ENCODE data around the gene KAZN.
"Not testable (repeated sequence)": the region's sequence is repeated elsewhere in the genome, so short reads cannot be mapped to it uniquely, and the experiment has no call there.

Gene KAZN

GRCh38 chr1:14568716-14569355, 29.6 kb upstream of the KAZN start:
- Histone ChIP-seq H3K9ac (ENCODE audit: low read length) (no peak overlapping the region), H3K9me3 (ENCODE audit: control insufficient read depth, low read length) (peaks cover 30% of the 10 kb centered on the region), H3K4me3 (ENCODE audit: low read length) (no peak overlapping the region), H3K36me3 (ENCODE audit: control insufficient read depth, insufficient read depth, low read length, severe bottlenecking) (no peaks in the 10 kb centered on the region), H3K27me3 (replicated peaks; ENCODE audit: control insufficient read depth, insufficient read depth, low read length) (no peaks in the 10 kb centered on the region), H3K4me1 (ENCODE audit: control insufficient read depth, insufficient read depth, low read length) (no peaks in the 10 kb centered on the region)
- DNase-seq (ENCODE audit: low read depth): no peak

- Histone ChIP-seq H3K4me1 (ENCODE audit: control insufficient read depth, insufficient read depth, low read length) (no peaks in the 10 kb centered on the region), H3K36me3 (ENCODE audit: control insufficient read depth, insufficient read depth, low read length, severe bottlenecking) (no peaks in the 10 kb centered on the region), H3K9me3 (ENCODE audit: control insufficient read depth, low read length) (peaks cover 29% of the 10 kb centered on the region), H3K9ac (ENCODE audit: low read length) (no peak overlapping the region), H3K27me3 (replicated peaks; ENCODE audit: control insufficient read depth, insufficient read depth, low read length) (no peaks in the 10 kb centered on the region), H3K4me3 (ENCODE audit: low read length) (no peak overlapping the region)
- DNase-seq (ENCODE audit: low read depth): no peak
Observed at GRCh38 chr1:14570514-14570913, 28.0 kb upstream of the KAZN start.

- no peak overlapping the region for H3K9ac ChIP-seq (ENCODE audit: low read length)
- H3K4me1 ChIP-seq (ENCODE audit: control insufficient read depth, insufficient read depth, low read length): no peaks in the 10 kb centered on the region
- H3K36me3 ChIP-seq (ENCODE audit: control insufficient read depth, insufficient read depth, low read length, severe bottlenecking): no peaks in the 10 kb centered on the region
- no peak overlapping the region for H3K4me3 ChIP-seq (ENCODE audit: low read length)
- DNase-seq (ENCODE audit: low read depth): no peak
- peaks cover 13% of the 10 kb centered on the region for H3K9me3 ChIP-seq (ENCODE audit: control insufficient read depth, low read length)
- no peaks in the 10 kb centered on the region for H3K27me3 ChIP-seq (replicated peaks; ENCODE audit: control insufficient read depth, insufficient read depth, low read length)
Observed at GRCh38 chr1:14571810-14572767, 26.4 kb upstream of the KAZN start.

GRCh38 chr1:14572861-14573260, 25.6 kb upstream of the KAZN start:
- no peaks in the 10 kb centered on the region for H3K27me3 ChIP-seq (replicated peaks; ENCODE audit: control insufficient read depth, insufficient read depth, low read length)
- peaks cover 6% of the 10 kb centered on the region for H3K9me3 ChIP-seq (ENCODE audit: control insufficient read depth, low read length)
- H3K36me3 ChIP-seq (ENCODE audit: control insufficient read depth, insufficient read depth, low read length, severe bottlenecking): no peaks in the 10 kb centered on the region
- no peak overlapping the region for H3K4me3 ChIP-seq (ENCODE audit: low read length)
- H3K9ac ChIP-seq (ENCODE audit: low read length): no peak overlapping the region
- H3K4me1 ChIP-seq (ENCODE audit: control insufficient read depth, insufficient read depth, low read length): no peaks in the 10 kb centered on the region
- DNase-seq (ENCODE audit: low read depth): no peak

- no peak for DNase-seq (ENCODE audit: low read depth)
- Histone ChIP-seq H3K9me3 (ENCODE audit: control insufficient read depth, low read length) (no peaks in the 10 kb centered on the region), H3K27me3 (replicated peaks; ENCODE audit: control insufficient read depth, insufficient read depth, low read length) (no peaks in the 10 kb centered on the region), H3K4me3 (ENCODE audit: low read length) (no peak overlapping the region), H3K36me3 (ENCODE audit: control insufficient read depth, insufficient read depth, low read length, severe bottlenecking) (no peaks in the 10 kb centered on the region), H3K9ac (ENCODE audit: low read length) (no peak overlapping the region), H3K4me1 (ENCODE audit: control insufficient read depth, insufficient read depth, low read length) (no peaks in the 10 kb centered on the region)
Observed at GRCh38 chr1:14576155-14576554, 22.3 kb upstream of the KAZN start.

GRCh38 chr1:14577261-14577660, 21.2 kb upstream of the KAZN start:
- H3K4me1 ChIP-seq (ENCODE audit: control insufficient read depth, insufficient read depth, low read length): no peaks in the 10 kb centered on the region
- no peak overlapping the region for H3K9ac ChIP-seq (ENCODE audit: low read length)
- no peak for DNase-seq (ENCODE audit: low read depth)
- H3K36me3 ChIP-seq (ENCODE audit: control insufficient read depth, insufficient read depth, low read length, severe bottlenecking): no peaks in the 10 kb centered on the region
- no peaks in the 10 kb centered on the region for H3K9me3 ChIP-seq (ENCODE audit: control insufficient read depth, low read length)
- peaks cover 3% of the 10 kb centered on the region for H3K27me3 ChIP-seq (replicated peaks; ENCODE audit: control insufficient read depth, insufficient read depth, low read length)
- H3K4me3 ChIP-seq (ENCODE audit: low read length): no peak overlapping the region

GRCh38 chr1:14578156-14578555, 20.3 kb upstream of the KAZN start:
- no peaks in the 10 kb centered on the region for H3K4me1 ChIP-seq (ENCODE audit: control insufficient read depth, insufficient read depth, low read length)
- H3K36me3 ChIP-seq (ENCODE audit: control insufficient read depth, insufficient read depth, low read length, severe bottlenecking): no peaks in the 10 kb centered on the region
- H3K27me3 ChIP-seq (replicated peaks; ENCODE audit: control insufficient read depth, insufficient read depth, low read length): peaks cover 7% of the 10 kb centered on the region
- peak; percentile 21 for DNase-seq (ENCODE audit: low read depth)
- H3K4me3 ChIP-seq (ENCODE audit: low read length): no peak overlapping the region
- no peaks in the 10 kb centered on the region for H3K9me3 ChIP-seq (ENCODE audit: control insufficient read depth, low read length)
- no peak overlapping the region for H3K9ac ChIP-seq (ENCODE audit: low read length)

- H3K9me3 ChIP-seq (ENCODE audit: control insufficient read depth, low read length); H3K4me3 ChIP-seq (ENCODE audit: low read length); H3K36me3 ChIP-seq (ENCODE audit: control insufficient read depth, insufficient read depth, low read length, severe bottlenecking); H3K9ac ChIP-seq (ENCODE audit: low read length); DNase-seq (ENCODE audit: low read depth); H3K4me1 ChIP-seq (ENCODE audit: control insufficient read depth, insufficient read depth, low read length): not testable (repeated sequence)
- peaks cover 10% of the 10 kb centered on the region for H3K27me3 ChIP-seq (replicated peaks; ENCODE audit: control insufficient read depth, insufficient read depth, low read length)
Observed at GRCh38 chr1:14580295-14580694, 18.2 kb upstream of the KAZN start.

- H3K4me1 ChIP-seq (ENCODE audit: control insufficient read depth, insufficient read depth, low read length): no peaks in the 10 kb centered on the region
- DNase-seq (ENCODE audit: low read depth): no peak
- peaks cover 10% of the 10 kb centered on the region for H3K27me3 ChIP-seq (replicated peaks; ENCODE audit: control insufficient read depth, insufficient read depth, low read length)
- H3K9ac ChIP-seq (ENCODE audit: low read length): no peak overlapping the region
- peaks cover 4% of the 10 kb centered on the region for H3K9me3 ChIP-seq (ENCODE audit: control insufficient read depth, low read length)
- H3K4me3 ChIP-seq (ENCODE audit: low read length): no peak overlapping the region
- no peaks in the 10 kb centered on the region for H3K36me3 ChIP-seq (ENCODE audit: control insufficient read depth, insufficient read depth, low read length, severe bottlenecking)
Observed at GRCh38 chr1:14580986-14581385, 17.5 kb upstream of the KAZN start.

GRCh38 chr1:14583788-14584187, 14.7 kb upstream of the KAZN start:
- no peak overlapping the region for H3K9ac ChIP-seq (ENCODE audit: low read length)
- H3K4me1 ChIP-seq (ENCODE audit: control insufficient read depth, insufficient read depth, low read length): no peaks in the 10 kb centered on the region
- no peak overlapping the region for H3K4me3 ChIP-seq (ENCODE audit: low read length)
- H3K36me3 ChIP-seq (ENCODE audit: control insufficient read depth, insufficient read depth, low read length, severe bottlenecking): no peaks in the 10 kb centered on the region
- H3K27me3 ChIP-seq (replicated peaks; ENCODE audit: control insufficient read depth, insufficient read depth, low read length): peaks cover 10% of the 10 kb centered on the region
- no peak for DNase-seq (ENCODE audit: low read depth)
- H3K9me3 ChIP-seq (ENCODE audit: control insufficient read depth, low read length): peaks cover 4% of the 10 kb centered on the region

GRCh38 chr1:14585728-14586127, 12.8 kb upstream of the KAZN start:
- no peak for DNase-seq (ENCODE audit: low read depth)
- no peak overlapping the region for H3K9ac ChIP-seq (ENCODE audit: low read length)
- H3K4me3 ChIP-seq (ENCODE audit: low read length): no peak overlapping the region
- peaks cover 4% of the 10 kb centered on the region for H3K9me3 ChIP-seq (ENCODE audit: control insufficient read depth, low read length)
- peaks cover 12% of the 10 kb centered on the region for H3K27me3 ChIP-seq (replicated peaks; ENCODE audit: control insufficient read depth, insufficient read depth, low read length)
- H3K4me1 ChIP-seq (ENCODE audit: control insufficient read depth, insufficient read depth, low read length): no peaks in the 10 kb centered on the region
- no peaks in the 10 kb centered on the region for H3K36me3 ChIP-seq (ENCODE audit: control insufficient read depth, insufficient read depth, low read length, severe bottlenecking)

All from adipocyte (in vitro differentiated cells).